HT1080 (cell line): Measurements from ENCODE around the gene MEGF11. TPM values are rescaled to one million over a fixed set of nuclear protein-coding genes. Genes with fewer than 3 reads are reported as not detected.
"Not testable (repeated sequence)": the region's sequence is repeated elsewhere in the genome, so short reads cannot be mapped to it uniquely, and the experiment has no call there.

Experiments
- DNase-seq: peaks from one replicate; pipeline ENCODE4 v3.0.0-alpha.2; 2015; ENCODE audit warnings: low read depth
- total RNA-seq: library from RNA; depleted of rRNA; stranded (reverse); fragments of >200 nt; shearing (Covaris generic); gene quantifications from 2 replicates; pipeline ENCODE4 v1.2.3, GENCODE V29; 2014

MEGF11 gene
- total RNA-seq, 1 experiment from 2014 or later = 0.11 TPM

DNA sequence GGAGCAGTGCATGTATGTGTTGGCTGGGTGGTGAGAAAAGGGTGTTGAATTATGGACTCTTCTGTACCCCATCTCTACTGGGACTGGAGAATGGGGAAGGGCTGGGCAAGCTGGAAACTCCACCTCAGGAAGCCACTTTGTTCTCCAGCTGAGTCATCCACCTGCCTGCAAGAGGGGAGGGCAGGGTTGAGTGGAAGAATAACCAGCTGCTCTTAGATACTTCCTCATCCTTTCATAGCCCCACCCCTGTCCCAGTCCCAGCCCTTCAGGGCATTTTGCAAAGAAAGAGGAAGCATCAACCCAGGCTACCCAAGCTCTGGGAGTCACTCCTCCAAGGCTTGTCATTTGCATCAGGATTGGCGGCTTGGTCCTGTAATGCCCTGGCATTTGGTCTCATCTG lies 351.2 kb downstream of the MEGF11 start:
- DNase-seq = peak; percentile 77

DNA sequence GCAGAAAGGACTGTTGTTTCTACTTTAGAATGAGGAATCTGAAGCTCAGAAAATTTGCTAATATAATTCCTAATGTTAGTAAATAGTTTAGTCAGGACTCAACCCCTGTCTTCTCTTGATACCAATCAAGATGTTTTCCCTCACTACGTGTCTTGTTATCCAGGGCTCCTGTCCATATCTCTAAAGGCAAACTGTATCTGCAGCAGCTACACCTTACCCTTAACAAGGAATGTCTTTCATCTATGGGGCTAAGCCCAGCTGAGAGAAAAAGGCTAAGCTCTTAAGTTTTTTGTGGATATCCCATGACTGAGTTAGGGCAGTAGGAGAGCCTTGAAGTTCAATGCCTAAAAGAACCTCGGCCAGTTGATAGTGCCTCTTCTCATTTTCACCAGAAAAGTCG lies 351.7 kb downstream of the MEGF11 start:
- DNase-seq = no peak

DNA sequence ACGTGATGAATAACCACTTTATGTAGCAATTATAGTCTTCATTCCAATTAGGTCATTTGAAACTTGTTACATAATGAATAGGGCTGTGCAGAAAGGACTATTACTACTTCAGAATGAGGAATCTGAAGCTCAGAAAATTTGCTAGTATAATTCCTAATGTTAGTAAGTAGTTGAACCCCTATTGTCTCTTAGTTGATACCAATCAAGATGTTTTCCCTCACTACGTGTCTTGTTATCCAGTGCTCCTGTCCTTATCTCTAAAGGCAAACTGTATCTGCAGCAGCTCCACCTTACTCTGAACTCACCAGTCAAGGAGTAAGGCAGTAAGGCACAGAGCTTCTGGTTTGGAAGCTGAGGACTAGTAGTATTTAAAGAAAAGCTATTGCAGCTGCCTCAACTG lies 352.2 kb downstream of the MEGF11 start:
- DNase-seq = no peak

DNA sequence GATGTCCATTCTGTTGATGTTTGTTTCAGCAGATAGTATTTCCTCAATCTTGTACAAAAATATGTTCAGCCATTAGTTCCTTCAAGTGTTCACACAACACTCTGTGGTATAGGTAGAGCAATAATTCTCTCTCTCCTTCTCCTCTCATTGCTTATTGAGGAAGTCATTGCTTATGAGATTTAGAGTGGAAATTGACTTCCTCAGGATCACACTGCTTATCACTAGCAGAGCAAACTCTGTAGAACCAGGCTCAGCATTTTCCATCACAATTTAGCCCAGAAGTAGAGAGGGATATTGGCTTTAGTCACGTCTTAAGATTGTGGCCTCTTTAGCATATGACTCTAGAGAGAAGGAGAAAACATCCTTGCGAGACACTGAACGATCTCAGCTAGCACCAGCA lies 353.1 kb downstream of the MEGF11 start:
- no peak for DNase-seq

- no peak for DNase-seq
These were observed 357.3 kb downstream of the MEGF11 start for GRCh38 chr15:65896236-65896635.

- DNase-seq = no peak
These were observed 360.5 kb downstream of the MEGF11 start for GRCh38 chr15:65893060-65893459.

GRCh38 chr15:65888981-65889380 lies 364.6 kb downstream of the MEGF11 start:
- no peak for DNase-seq

- DNase-seq = no peak
These were observed 366.0 kb downstream of the MEGF11 start for GRCh38 chr15:65887565-65887964.

- DNase-seq = no peak
These were observed 367.8 kb downstream of the MEGF11 start for GRCh38 chr15:65885668-65886218.

- no peak for DNase-seq
These were observed 369.0 kb downstream of the MEGF11 start for GRCh38 chr15:65884511-65884910.

- DNase-seq = no peak
These were observed 370.0 kb downstream of the MEGF11 start for GRCh38 chr15:65883571-65883970.

- no peak for DNase-seq
These were observed 371.6 kb downstream of the MEGF11 start for GRCh38 chr15:65881766-65882434.

GRCh38 chr15:65877749-65878148 lies 375.8 kb downstream of the MEGF11 start:
- no peak for DNase-seq

DNA sequence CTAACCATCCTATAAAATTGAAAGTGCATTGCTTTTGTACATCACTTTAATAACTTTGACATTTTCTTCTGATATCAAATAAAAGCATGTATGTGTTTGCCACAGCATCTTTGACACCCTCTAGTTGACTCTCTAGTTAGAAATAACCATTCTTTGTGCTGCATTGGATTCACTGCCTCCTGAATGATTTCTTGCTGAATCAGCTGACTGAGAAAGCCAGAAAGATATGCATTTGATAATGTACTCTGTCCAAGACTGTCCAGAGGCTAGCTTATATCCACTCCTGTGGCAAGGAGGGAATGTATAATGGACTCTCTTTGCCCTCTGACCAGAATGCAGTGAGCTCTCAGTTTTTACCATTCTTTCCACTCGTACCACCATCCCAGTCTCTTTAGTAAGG lies 378.1 kb downstream of the MEGF11 start:
- DNase-seq = no peak

DNA sequence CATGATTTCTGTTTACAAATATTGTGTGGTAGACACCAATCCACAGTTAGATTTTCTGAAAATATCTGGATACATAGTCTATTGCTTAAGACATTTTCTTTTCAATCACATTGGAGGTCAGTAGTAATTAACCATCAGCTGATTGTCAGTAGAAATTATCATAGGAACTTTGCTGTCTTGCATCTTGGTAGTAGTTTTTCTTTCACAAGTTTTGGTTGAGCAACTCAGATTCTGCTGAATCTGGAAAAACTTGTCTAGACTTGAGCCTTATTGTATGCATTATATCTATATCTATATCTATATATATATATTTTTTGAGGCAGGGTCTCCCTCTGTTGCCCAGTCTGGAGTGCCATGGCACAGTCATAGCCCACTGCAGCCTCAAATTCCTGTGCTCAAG lies 380.3 kb downstream of the MEGF11 start:
- DNase-seq = no peak

DNA sequence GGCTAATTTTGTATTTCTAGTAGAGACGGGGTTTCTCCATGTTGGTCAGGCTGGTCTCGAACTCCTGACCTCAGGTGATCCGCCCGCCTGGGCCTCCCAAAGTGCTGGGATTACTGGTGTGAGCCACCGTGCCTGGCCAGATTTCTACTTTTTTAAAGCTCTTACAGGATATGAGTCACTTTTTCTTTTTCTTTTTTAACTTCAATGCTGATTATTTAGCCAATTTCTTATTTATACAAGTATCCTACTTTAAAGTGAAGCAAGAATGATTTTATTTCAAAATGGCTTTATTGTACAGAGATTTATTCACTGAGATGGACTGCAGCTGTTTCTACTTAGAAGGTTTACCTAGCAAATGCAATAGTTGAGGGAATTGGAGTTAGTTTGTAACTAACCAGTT lies 381.0 kb downstream of the MEGF11 start:
- peak; percentile 46 for DNase-seq

DNA sequence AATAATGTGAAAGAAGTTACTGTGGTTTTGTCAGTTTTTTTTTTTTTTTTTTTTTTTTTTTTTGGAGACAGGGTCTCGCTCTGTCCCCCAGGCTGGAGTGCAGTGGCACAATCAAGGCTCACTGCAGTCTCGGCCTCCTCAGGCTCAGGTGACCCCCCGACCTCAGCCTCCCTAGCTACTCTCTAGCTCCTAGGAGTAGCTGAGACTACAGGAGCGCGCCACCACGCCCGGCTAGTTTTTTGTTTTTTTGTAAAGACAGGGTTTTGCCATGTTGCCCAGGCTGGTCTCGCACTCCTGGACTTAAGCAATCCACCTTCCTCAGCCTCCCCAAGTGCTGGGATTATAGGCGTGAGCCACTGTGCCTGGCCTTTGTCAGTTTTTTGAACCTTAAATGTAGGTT lies 381.7 kb downstream of the MEGF11 start:
- not testable (repeated sequence) for DNase-seq

DNA sequence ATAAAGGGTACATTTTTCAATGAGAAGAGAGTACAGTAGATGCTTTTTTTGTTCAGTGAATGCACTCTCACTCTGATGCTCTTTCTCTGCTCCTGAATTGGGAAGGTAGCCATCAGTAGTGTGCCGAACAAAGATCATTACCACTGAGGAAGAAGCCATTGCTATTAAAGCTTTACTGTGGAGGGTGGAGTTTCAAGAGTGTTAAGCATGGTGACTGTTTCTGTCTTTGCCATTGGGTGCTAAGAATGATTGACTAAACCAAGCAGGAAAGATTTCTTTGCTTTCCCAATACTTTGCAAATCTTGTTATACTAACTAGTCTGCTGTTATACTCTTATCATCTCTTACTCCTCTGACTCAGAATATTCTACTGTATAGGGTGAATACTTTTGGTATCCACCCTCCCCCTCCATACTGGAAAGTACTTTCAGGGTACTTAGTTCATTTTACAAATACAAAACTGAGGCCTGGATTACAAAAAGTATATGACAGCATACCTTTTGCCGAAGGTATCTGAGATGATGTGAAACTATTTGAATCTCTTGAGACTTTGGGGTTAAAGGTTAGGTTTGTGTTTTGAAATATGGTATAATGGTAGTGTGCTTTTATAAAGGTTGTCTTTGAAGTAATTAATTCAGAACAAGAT lies 382.5 kb downstream of the MEGF11 start:
- DNase-seq = peak; percentile 29

DNA sequence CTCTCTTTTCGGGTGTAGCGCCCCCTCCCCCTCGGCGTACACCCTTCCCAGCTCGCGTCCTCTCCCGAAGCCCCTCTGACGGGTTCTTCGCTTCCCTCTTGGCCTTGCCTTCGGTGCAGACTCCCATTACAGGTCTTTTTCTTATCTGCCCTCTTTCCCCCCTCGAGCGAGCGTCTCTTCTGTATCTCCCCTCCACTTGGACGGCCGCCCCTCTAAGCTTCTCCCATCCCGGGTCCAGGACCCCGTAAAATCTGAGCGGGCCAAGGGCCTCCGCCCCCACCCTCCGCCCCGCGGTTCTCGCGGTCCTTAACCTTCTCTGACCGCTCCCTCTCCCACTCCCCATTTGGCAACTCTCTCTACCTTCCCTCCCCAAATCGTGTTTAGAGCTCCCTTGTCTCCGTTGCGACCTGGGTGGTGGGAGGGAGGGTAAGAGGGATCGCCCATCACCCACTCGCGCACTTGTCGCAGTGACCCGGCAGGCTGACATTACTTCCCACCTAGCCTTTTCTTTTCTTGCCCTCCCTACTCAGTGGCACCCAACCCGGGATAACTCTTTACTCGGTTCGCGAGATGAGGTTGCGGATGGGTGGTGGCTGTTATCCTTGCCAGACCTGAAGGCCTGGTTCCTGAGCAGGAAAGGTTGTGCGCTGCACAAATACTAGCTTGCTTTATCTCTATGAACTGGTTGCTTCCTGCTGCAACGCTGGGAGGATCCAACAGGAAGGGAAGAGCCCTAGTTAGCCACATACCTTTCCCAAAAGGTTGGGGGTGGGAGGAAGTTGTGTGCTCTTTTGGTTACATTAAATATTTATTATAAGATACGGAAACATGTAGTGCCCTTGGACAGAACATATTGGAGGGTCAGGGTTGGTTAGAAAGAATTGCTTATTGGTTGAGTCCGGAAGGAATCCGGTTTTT lies 383.3 kb downstream of the MEGF11 start:
- peak; percentile 33 for DNase-seq

DNA sequence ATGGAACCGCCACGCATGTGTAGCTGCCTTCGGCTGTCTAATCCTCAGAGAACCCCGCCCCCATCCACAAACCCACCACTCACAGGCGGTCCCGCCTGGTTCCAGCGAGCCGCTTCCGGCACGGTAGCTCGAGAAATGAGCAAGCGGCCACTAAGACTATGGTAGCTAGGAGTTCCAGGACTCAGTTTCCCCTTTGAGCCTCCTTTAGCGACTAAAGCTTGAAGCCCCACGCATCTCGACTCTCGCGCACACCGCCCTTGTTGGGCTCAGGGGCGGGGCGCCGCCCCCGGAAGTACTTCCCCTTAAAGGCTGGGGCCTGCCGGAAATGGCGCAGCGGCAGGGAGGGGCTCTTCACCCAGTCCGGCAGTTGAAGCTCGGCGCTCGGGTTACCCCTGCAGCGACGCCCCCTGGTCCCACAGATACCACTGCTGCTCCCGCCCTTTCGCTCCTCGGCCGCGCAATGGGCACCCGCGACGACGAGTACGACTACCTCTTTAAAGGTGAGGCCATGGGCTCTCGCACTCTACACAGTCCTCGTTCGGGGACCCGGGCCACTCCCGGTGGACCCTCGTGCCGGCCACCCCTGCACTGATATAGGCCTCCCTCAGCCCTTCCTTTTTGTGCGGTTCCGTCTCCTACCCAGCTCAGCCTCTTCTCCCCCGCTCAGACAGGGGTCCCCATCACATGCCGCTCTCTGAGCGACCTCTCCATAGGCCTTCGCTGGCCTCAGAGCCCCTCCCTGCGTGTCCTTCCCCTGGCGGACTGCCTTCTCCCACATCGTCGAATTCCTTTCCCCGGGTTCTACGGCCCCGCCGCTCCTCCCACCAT lies 384.2 kb downstream of the MEGF11 start, which contains the start of gene RAB11A:
Gene RAB11A, plus strand, starts transcription at position 366 of the 828 bp plus-strand sequence. Its CDS starts 95 bp downstream, at position 461.
- DNase-seq = peak; percentile 96
